ENCODE data around the gene EXOC2. TPM values are rescaled to one million over a fixed set of nuclear protein-coding genes. Genes with fewer than 3 reads are reported as not detected.

The EXOC2 gene
- total and polyA plus RNA-seq, 7 donors: 5.4 to 23.2 (median 15.3) TPM

GRCh38 chr6:599576-600448, 93.1 kb downstream of the EXOC2 start:
- no peaks in the 10 kb centered on the region for H3K9me3 ChIP-seq
- intact Hi-C loops (cut with DNase I): no loop called here
- H3K4me3 ChIP-seq: no peak overlapping the region
- H3K27ac ChIP-seq: peak overlapping the region; percentile 17 to 59 (median 43)
- H3K36me3 ChIP-seq: peaks cover 0 to 30% (median 0%) of the 10 kb centered on the region in 4 donors
- no peak for DNase-seq
- TF ChIP-seq CTCF (IDR thresholded peaks at IDR 0.05) (no peak), POLR2AphosphoS5 (IDR thresholded peaks at IDR 0.05) (no peak), POLR2A (IDR thresholded peaks at IDR 0.05) (no peak), EP300 (IDR thresholded peaks at IDR 0.05) (no peak)
- WGBS, 2 donors: 87 to 90% methylated on average over 7 of the region's 7 CpGs
- H3K27me3 ChIP-seq: no peaks in the 10 kb centered on the region
- H3K4me1 ChIP-seq: no peaks in the 10 kb centered on the region

GRCh38 chr6:593907-594212, 99.1 kb downstream of the EXOC2 start:
- no peaks in the 10 kb centered on the region for H3K9me3 ChIP-seq
- 65 to 76% methylated on average over 2 of the region's 2 CpGs for WGBS, 2 donors
- intact Hi-C loops (cut with DNase I): loop anchor here (2.0 to 5.0 kb wide), 5 partner anchors 98 to 843 kb away; partner anchors contain the start of gene EXOC2
- no peak for DNase-seq
- peak overlapping the region; percentile 58 to 66 (median 64) for H3K27ac ChIP-seq
- no peak overlapping the region for H3K4me3 ChIP-seq
- H3K36me3 ChIP-seq: peaks cover 0 to 43% (median 4%) of the 10 kb centered on the region in 4 donors
- H3K4me1 ChIP-seq: peaks cover 0 to 9% (median 0%) of the 10 kb centered on the region in 4 donors
- H3K27me3 ChIP-seq: no peaks in the 10 kb centered on the region
- TF ChIP-seq CTCF (IDR thresholded peaks at IDR 0.05) (no peak), EP300 (IDR thresholded peaks at IDR 0.05) (no peak), POLR2A (IDR thresholded peaks at IDR 0.05) (no peak), POLR2AphosphoS5 (IDR thresholded peaks at IDR 0.05) (no peak)

GRCh38 chr6:593139-593906, 99.6 kb downstream of the EXOC2 start:
- TF ChIP-seq CTCF (IDR thresholded peaks at IDR 0.05) (peak in 3 of 4 experiments; percentile 54 to 69 (median 63)), POLR2AphosphoS5 (IDR thresholded peaks at IDR 0.05) (no peak)
- Histone ChIP-seq H3K4me3 (no peak overlapping the region), H3K4me1 (peaks cover 0 to 9% (median 0%) of the 10 kb centered on the region in 4 donors), H3K27ac (peak overlapping the region; percentile 58 to 66 (median 64)), H3K9me3 (no peaks in the 10 kb centered on the region), H3K27me3 (no peaks in the 10 kb centered on the region), H3K36me3 (peaks cover 0 to 43% (median 4%) of the 10 kb centered on the region in 4 donors)
- no peak for DNase-seq
- WGBS, 2 donors: 3 to 5% methylated on average over 5 of the region's 5 CpGs
- intact Hi-C loops (cut with DNase I): loop anchor here (2.0 to 5.0 kb wide), 4 partner anchors 99 to 843 kb away; partner anchors contain the start of gene EXOC2

- intact Hi-C loops (cut with DNase I): no loop called here
- DNase-seq: no peak
- peaks cover 0 to 17% (median 4%) of the 10 kb centered on the region in 4 donors for H3K36me3 ChIP-seq
- no peak overlapping the region for H3K4me3 ChIP-seq
- H3K27ac ChIP-seq: peak overlapping the region; percentile 47 to 70 (median 62)
- no peaks in the 10 kb centered on the region for H3K9me3 ChIP-seq
- peaks cover 0 to 22% (median under 1%) of the 10 kb centered on the region in 4 donors for H3K4me1 ChIP-seq
- 92 to 97% methylated on average over 22 of the region's 22 CpGs for WGBS, 2 donors
- TF ChIP-seq CTCF (IDR thresholded peaks at IDR 0.05) (no peak), POLR2AphosphoS5 (IDR thresholded peaks at IDR 0.05) (peak in 2 of 4 donors; percentile 25 to 28), EP300 (IDR thresholded peaks at IDR 0.05) (no peak)
- no peaks in the 10 kb centered on the region for H3K27me3 ChIP-seq
These were observed 103.8 kb downstream of the EXOC2 start for GRCh38 chr6:589090-589489.
